IMR-90 (cell line): ENCODE data around the gene PCGF5.

Source experiments
- BHLHE40 ChIP-seq: fragments of 150-350 bp; IDR thresholded peaks from 2 replicates; pipeline ENCODE4 v1.6.1; 2016; ENCODE audit warnings: mild to moderate bottlenecking, low read depth, low read length
- CHD1 ChIP-seq: IDR thresholded peaks from 2 replicates; pipeline ENCODE4 v1.6.1; 2012; ENCODE audit warnings: low read depth, low read length, improper control_type of control experiment
- CTCF ChIP-seq: conservative IDR thresholded peaks from 2 replicates; pipeline ENCODE4 v1.5.1; 2012; ENCODE audit warnings: mild to moderate bottlenecking, low read depth, low read length, improper control_type of control experiment
- FOS ChIP-seq: fragments of 150-350 bp; IDR thresholded peaks from 2 replicates; pipeline ENCODE4 v1.6.1; 2016; ENCODE audit warnings: low read depth, low read length
- MAFK ChIP-seq: IDR thresholded peaks from 2 replicates; pipeline ENCODE4 v1.6.1; 2012; ENCODE audit warnings: low read depth, low read length, improper control_type of control experiment
- MXI1 ChIP-seq: IDR thresholded peaks from 2 replicates; pipeline ENCODE4 v1.6.1; 2012; ENCODE audit warnings: low read depth, mild to moderate bottlenecking, low read length, moderate library complexity, borderline replicate concordance
- NFE2L2 ChIP-seq: fragments of 150-350 bp; IDR thresholded peaks from 2 replicates; pipeline ENCODE4 v1.6.1; 2016; ENCODE audit warnings: low read depth, mild to moderate bottlenecking, low read length
- POLR2A ChIP-seq: IDR thresholded peaks from 2 replicates; pipeline ENCODE4 v1.6.1; 2012; ENCODE audit warnings: mild to moderate bottlenecking, low read depth, low read length
- RCOR1 ChIP-seq: IDR thresholded peaks from 2 replicates; pipeline ENCODE4 v1.6.1; 2012; ENCODE audit warnings: mild to moderate bottlenecking, low read length, improper control_type of control experiment; ENCODE audit not compliant: insufficient replicate concordance
- RFX5 ChIP-seq: IDR thresholded peaks from 2 replicates; pipeline ENCODE4 v1.8.0; 2012; ENCODE audit warnings: low read depth, mild to moderate bottlenecking, low read length, moderate library complexity

- TF ChIP-seq CTCF (no peak), CHD1 (no peak), POLR2A (no peak), RFX5 (no peak), MAFK (no peak), RCOR1 (no peak), MXI1 (no peak), NFE2L2 (no peak), BHLHE40 (no peak), FOS (no peak)
These were observed 13.5 kb upstream of the PCGF5 start for GRCh38 chr10:91206837-91207474.
